WI38 (cell line): ENCODE data around the gene ZBTB48.

Experiments used
- H3K4me3 ChIP-seq: 2 replicates; pipeline ENCODE4 v1.5.1; 2011; ENCODE audit warnings: low read depth, mild to moderate bottlenecking, control low read depth, low read length
- TF ChIP-seq, protein P1 (sequence below): IDR thresholded peaks from 2 replicates; pipeline ENCODE4 v1.5.1; 2012; ENCODE audit warnings: low read depth, mild to moderate bottlenecking, control low read depth, low read length

The ZBTB48 gene

DNA sequence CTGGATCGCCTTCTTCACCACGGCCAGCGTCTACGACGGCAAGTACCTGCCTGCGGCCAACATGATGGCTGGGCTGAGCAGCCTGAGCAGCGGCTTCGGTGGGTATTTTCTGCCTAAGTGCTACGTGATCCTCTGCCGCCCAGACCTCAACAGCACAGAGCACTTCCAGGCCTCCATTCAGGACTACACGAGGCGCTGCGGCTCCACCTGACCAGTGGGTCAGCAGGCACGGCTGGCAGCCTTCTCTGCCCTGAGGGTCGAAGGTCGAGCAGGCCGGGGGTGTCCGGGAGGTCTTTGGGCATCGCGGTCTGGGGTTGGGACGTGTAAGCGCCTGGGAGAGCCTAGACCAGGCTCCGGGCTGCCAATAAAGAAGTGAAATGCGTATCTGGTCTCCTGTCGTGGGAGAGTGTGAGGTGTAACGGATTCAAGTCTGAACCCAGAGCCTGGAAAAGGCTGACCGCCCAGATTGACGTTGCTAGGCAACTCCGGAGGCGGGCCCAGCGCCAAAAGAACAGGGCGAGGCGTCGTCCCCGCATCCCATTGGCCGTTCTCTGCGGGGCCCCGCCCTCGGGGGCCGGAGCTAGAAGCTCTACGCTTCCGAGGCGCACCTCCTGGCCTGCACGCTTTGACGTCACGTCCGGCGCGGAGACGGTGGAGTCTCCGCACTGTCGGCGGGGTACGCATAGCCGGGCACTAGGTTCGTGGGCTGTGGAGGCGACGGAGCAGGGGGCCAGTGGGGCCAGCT is at the start of gene ZBTB48:
TSS of gene ZBTB48 (plus strand) at position 621 of the 745 bp plus-strand sequence. CDS start 616 bp downstream, outside the sequence.
- TF ChIP-seq, protein P1, sequence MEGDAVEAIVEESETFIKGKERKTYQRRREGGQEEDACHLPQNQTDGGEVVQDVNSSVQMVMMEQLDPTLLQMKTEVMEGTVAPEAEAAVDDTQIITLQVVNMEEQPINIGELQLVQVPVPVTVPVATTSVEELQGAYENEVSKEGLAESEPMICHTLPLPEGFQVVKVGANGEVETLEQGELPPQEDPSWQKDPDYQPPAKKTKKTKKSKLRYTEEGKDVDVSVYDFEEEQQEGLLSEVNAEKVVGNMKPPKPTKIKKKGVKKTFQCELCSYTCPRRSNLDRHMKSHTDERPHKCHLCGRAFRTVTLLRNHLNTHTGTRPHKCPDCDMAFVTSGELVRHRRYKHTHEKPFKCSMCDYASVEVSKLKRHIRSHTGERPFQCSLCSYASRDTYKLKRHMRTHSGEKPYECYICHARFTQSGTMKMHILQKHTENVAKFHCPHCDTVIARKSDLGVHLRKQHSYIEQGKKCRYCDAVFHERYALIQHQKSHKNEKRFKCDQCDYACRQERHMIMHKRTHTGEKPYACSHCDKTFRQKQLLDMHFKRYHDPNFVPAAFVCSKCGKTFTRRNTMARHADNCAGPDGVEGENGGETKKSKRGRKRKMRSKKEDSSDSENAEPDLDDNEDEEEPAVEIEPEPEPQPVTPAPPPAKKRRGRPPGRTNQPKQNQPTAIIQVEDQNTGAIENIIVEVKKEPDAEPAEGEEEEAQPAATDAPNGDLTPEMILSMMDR = no peak
- H3K4me3 ChIP-seq = peak within 1 kb of the TSS; percentile 82

DNA sequence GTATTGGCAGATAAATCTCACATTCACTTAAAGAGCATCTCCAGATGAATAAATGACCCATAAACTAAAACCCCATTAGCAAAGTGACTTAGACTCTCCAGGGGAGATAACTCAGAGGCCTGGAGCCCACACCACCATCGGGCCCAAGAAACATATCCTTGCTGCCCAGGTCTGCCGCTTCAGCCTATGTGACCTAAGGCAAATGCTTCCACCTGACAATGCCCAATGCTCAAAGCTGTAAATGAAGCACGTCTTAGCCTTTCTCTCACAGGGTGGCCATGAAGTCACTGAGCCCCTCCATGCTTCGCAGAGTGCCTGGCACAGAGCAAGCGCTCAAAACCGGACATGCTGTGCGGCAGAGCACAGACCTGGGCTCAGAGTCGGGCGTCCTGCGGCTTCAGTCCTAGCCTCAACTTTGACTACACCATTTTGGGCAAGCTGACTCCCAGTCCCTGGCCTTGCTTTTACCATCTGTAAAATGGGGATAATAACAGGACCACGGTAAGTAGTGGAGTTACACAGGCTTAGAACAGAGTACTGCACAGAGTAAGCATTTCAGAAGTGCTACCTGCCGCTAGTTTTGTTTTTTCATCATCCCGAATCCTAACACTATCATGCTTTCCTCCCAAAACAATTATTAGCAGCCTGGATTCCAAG is 49.2 kb upstream of the ZBTB48 start:
- TF ChIP-seq, protein P1 = no peak
- H3K4me3 ChIP-seq = no peak overlapping the region

DNA sequence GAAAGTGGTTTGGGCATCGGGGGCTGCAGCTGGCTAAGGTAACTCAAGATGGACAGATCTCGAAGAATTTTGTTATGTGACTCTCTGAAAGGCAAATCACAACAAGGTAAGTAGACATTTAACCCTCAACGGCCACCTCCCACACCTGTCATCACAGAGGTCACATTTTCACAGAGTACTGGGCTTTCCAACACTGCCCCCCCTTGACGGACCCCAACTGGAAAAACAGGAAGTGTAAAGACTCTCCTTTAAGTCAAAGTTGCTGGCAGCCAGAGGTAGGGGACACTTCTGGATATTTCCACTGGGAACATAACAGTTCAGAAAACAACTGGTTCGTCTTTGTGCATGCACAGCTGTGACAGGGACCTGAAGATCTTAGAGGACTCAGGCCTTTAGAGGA is 47.8 kb upstream of the ZBTB48 start:
- TF ChIP-seq, protein P1 = no peak

DNA sequence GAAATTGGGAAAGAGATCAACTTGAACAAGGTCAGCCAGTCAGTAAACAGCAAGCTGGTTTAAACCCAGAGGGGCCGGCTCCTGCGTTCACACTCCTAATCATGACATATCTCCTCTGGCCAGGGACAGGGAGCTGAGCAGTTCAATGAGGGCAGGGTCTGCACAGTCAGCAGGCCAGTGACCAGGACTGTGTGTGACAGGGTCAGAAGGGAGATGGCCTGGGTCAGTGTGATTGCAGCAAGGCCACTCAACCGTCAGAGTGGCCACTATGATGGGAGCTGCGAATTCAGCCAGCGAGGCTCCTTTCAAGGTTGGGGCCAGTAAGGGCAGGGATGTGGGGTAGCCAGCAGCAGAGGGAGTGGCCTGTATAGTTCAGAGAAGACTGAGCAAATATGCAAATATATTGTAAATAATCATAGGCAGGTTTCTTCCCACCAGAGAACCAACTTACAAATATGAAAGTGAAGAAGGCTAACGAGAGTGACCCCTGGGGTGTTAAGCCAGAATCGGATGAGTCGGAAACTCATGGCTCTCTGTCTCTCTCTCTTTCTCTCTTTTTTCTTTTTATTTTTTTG is 45.5 kb upstream of the ZBTB48 start:
- TF ChIP-seq, protein P1 = no peak
- H3K4me3 ChIP-seq = no peak overlapping the region

More for the DNA sequence above, 47.8 kb upstream of the ZBTB48 start:
- H3K4me3 ChIP-seq = no peak overlapping the region

DNA sequence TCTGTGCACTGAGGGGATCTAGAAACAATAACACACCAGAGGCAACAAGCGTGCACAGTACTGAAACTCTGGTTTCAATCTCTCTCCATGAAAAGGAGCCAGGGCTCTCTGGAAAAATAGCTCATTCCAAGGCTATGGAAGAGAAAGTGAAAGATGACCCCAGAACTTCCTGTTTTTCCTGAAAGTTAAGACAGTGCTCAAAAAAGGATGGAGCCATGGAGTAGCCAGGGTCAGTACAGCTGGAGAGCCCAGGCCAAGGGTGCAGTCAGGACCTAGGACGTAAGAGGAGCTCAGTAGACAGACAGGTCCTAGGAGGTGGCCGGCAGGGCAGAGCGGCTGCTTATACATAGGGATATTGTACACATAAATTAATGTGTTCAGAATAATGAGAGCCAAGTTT is 44.6 kb upstream of the ZBTB48 start:
- TF ChIP-seq, protein P1 = no peak
- H3K4me3 ChIP-seq = no peak overlapping the region

DNA sequence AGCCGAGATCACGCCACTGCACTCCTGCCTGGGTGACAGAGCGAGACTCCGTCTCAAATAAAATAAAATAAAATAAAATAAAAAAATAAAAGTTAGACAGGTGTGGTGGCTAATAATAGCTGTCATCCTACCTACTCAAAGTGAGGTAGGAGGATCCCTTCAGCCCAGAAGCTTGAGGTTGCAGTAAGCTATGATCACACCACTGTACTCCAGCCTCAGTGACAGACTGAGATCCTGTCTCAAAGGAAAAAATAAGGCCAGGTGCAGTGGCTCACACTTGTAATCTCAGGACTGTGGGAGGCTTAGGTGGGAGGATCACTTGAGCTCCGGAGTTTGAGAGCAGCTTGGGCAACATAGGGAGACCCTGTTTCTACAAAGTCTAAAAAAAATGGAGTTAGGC is 43.5 kb upstream of the ZBTB48 start:
- TF ChIP-seq, protein P1 = no peak
- H3K4me3 ChIP-seq = no peak overlapping the region

DNA sequence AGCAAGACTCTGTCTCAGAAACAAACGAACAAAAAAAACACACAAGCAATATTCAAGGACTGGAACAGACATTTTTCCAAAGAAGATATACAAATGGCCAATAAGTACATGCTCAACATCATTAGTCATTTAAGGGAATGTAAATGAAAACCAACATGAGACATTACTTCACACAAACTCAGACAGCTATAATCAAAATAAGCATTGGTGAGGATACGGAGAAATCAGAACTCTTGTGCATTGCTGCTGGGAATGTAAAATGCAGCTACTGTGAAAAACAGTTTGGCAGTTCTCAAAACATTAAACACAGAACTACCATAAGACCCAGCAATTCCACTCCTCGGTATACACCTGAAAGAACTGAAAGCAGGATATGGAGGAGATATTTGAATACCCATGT is 40.8 kb upstream of the ZBTB48 start:
- H3K4me3 ChIP-seq = no peak overlapping the region
- TF ChIP-seq, protein P1 = no peak
